ENCODE measurements around the gene IL17C.

DNA sequence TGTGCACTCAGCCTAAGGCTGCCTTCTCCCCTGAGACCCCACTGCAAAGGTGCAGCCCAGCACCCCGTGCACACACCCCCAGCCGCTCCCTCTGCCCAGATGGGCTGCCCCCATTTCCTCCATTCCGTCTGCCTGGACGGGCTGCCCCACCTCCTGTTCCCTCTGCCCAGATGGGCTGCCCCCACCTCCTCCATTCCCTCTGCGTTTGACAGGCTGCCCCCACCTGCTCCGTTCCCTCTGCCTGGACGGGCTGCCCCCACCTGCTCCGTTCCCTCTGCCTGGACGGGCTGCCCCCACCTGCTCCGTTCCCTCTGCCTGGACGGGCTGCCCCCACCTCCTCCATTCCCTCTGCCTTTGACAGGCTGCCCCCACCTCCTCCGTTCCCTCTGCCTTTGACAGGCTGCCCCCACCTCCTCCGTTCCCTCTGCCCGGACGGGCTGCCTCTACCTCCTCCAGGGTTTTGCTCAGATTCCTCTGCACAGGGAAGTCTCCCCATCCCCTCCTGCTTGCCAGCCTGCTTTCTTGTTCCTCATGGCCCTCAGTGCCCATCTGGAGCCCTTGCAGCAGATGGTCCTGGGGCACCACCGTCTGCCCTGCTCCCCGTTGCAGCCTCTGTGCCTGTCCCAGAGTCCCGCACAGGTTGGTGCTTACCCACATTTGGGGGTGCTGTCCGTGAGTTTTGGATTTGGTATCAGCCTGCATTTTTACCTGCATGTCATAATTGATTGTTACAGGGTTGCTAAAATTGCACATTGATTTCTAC lies 23.4 kb upstream of the IL17C start:
- TF ChIP-seq, protein P1, sequence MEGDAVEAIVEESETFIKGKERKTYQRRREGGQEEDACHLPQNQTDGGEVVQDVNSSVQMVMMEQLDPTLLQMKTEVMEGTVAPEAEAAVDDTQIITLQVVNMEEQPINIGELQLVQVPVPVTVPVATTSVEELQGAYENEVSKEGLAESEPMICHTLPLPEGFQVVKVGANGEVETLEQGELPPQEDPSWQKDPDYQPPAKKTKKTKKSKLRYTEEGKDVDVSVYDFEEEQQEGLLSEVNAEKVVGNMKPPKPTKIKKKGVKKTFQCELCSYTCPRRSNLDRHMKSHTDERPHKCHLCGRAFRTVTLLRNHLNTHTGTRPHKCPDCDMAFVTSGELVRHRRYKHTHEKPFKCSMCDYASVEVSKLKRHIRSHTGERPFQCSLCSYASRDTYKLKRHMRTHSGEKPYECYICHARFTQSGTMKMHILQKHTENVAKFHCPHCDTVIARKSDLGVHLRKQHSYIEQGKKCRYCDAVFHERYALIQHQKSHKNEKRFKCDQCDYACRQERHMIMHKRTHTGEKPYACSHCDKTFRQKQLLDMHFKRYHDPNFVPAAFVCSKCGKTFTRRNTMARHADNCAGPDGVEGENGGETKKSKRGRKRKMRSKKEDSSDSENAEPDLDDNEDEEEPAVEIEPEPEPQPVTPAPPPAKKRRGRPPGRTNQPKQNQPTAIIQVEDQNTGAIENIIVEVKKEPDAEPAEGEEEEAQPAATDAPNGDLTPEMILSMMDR (IDR thresholded peaks at IDR 0.05; ENCODE audit: poor library complexity, severe bottlenecking) = no peak
- TF ChIP-seq EZH2 (IDR thresholded peaks at IDR 0.05; ENCODE audit: borderline replicate concordance, insufficient read depth, low read length, poor library complexity, severe bottlenecking) (no peak), RAD21 (conservative IDR thresholded peaks at IDR 0.05) (no peak), EP300 (conservative IDR thresholded peaks at IDR 0.05; ENCODE audit: poor library complexity, severe bottlenecking) (no peak), POLR2AphosphoS5 (IDR thresholded peaks at IDR 0.05) (no peak)

Measured in neural cell (in vitro differentiated cells).